ENCODE results near the gene PLXDC2. TPM values are rescaled to one million over a fixed set of nuclear protein-coding genes. Genes with fewer than 3 reads are reported as not detected.
A peak's percentile ranks its signal among the peaks of the same experiment; 100 is the strongest.

The PLXDC2 gene
- polyA plus RNA-seq, 1 donor = 30.7 TPM

- no peak for DNase-seq (ENCODE audit: low read depth)
Measured at GRCh38 chr10:19911886-19912285, 95.7 kb downstream of the PLXDC2 start.

GRCh38 chr10:19913987-19914386, 97.8 kb downstream of the PLXDC2 start:
- DNase-seq (ENCODE audit: low read depth) = no peak

GRCh38 chr10:19915125-19915524, 98.9 kb downstream of the PLXDC2 start:
- no peak for DNase-seq (ENCODE audit: low read depth)

GRCh38 chr10:19915816-19916215, 99.6 kb downstream of the PLXDC2 start:
- DNase-seq (ENCODE audit: low read depth) = no peak

- DNase-seq (ENCODE audit: low read depth) = no peak
Measured at GRCh38 chr10:19917751-19918478, 101.7 kb downstream of the PLXDC2 start.

GRCh38 chr10:19918794-19919193, 102.6 kb downstream of the PLXDC2 start:
- DNase-seq (ENCODE audit: low read depth) = no peak

- DNase-seq (ENCODE audit: low read depth) = no peak
Measured at GRCh38 chr10:19919671-19920070, 103.4 kb downstream of the PLXDC2 start.

GRCh38 chr10:19920075-19920726, 104.0 kb downstream of the PLXDC2 start:
- DNase-seq (ENCODE audit: low read depth) = no peak

GRCh38 chr10:19921300-19922140, 105.3 kb downstream of the PLXDC2 start:
- DNase-seq (ENCODE audit: low read depth) = peak; percentile 80

GRCh38 chr10:19922236-19922963, 106.2 kb downstream of the PLXDC2 start:
- no peak for DNase-seq (ENCODE audit: low read depth)

- DNase-seq (ENCODE audit: low read depth) = no peak
Measured at GRCh38 chr10:19925064-19925463, 108.8 kb downstream of the PLXDC2 start.

- no peak for DNase-seq (ENCODE audit: low read depth)
Measured at GRCh38 chr10:19928936-19929335, 112.7 kb downstream of the PLXDC2 start.

GRCh38 chr10:19929506-19930140, 113.4 kb downstream of the PLXDC2 start:
- no peak for DNase-seq (ENCODE audit: low read depth)

- peak; percentile 76 for DNase-seq (ENCODE audit: low read depth)
Measured at GRCh38 chr10:19930936-19931893, 115.0 kb downstream of the PLXDC2 start.

GRCh38 chr10:19931894-19932590, 115.8 kb downstream of the PLXDC2 start:
- no peak for DNase-seq (ENCODE audit: low read depth)

- DNase-seq (ENCODE audit: low read depth) = no peak
Measured at GRCh38 chr10:19932806-19933371, 116.7 kb downstream of the PLXDC2 start.

- no peak for DNase-seq (ENCODE audit: low read depth)
Measured at GRCh38 chr10:19933772-19934171, 117.5 kb downstream of the PLXDC2 start.

- no peak for DNase-seq (ENCODE audit: low read depth)
Measured at GRCh38 chr10:19935176-19935575, 118.9 kb downstream of the PLXDC2 start.

GRCh38 chr10:19936289-19936688, 120.1 kb downstream of the PLXDC2 start:
- DNase-seq (ENCODE audit: low read depth) = no peak

All from forelimb muscle (tissue), 1 donor.